HepG2 (cell line): ENCODE measurements around the gene TMEM200C. TPM values are rescaled to one million over a fixed set of nuclear protein-coding genes. Genes with fewer than 3 reads are reported as not detected.
"Not testable (repeated sequence)": the region's sequence is repeated elsewhere in the genome, so short reads cannot be mapped to it uniquely, and the experiment has no call there.

ENCODE experiments used
- ATAC-seq: fragments of 200-7000 bp; cut with Tn5 transposase; 3 replicates; pipeline ENCODE4 v1.9.1; 2020; ENCODE audit warnings: mild to moderate bottlenecking, moderate library complexity
- BruUV-seq: library from RNA; stranded (reverse); fragments of 400-500 nt; replicated peaks from 2 replicates; lab custom pipeline; 2021; lab: Mats Ljungman, UMichigan
- CTCF ChIA-PET: fragments of 300-600 bp; formaldehyde crosslinking; extraction: SDS; loops from one replicate; lab custom pipeline; 2021; ENCODE audit warnings: low total read pairs, inconsistent platforms, low intra/inter-chr PET ratio; lab: Yijun Ruan, JAX
- POLR2A ChIA-PET: fragments of 350-600 bp; sonication (Branson Sonifier 250); formaldehyde crosslinking; loops from one replicate; lab custom pipeline; 2020; ENCODE audit warnings: antibody characterized with exemption, inconsistent platforms; lab: Yijun Ruan, JAX
- DNase-seq: peaks from one replicate; pipeline ENCODE4 v3.0.0-alpha.2; 2015; ENCODE audit warnings: low spot score
- FAIRE-seq: peaks from 3 replicates; lab custom pipeline; 2011; peaks lifted over from hg19 to GRCh38; lab: Jason Lieb, UNC
- H2AFZ ChIP-seq: one replicate; pipeline ENCODE4 v1.6.1; 2011; ENCODE audit warnings: low read length, inconsistent platforms
- H3K27ac ChIP-seq: fragments of 300-600 bp; 3 replicates; pipeline ENCODE4 v1.8.0; 2011; ENCODE audit warnings: mixed run types, mild to moderate bottlenecking, mixed read lengths, low read length, inconsistent platforms; ENCODE audit not compliant: insufficient read depth; ENCODE audit errors: extremely low read length
- H3K27me3 ChIP-seq, 2 experiments: fragments of 200-600 bp in 1 of 2; 2 replicates in 1 of 2; 3 replicates in 1 of 2; pipeline versions ENCODE4 v1.6.0 to v1.8.0; 2011; ENCODE audit warnings: low read length in 2 of 2, mild to moderate bottlenecking in 2 of 2, moderate library complexity in 2 of 2, inconsistent platforms in 1 of 2; ENCODE audit not compliant: insufficient read depth in 2 of 2, control insufficient read depth in 1 of 2
- H3K36me3 ChIP-seq, 2 experiments: fragments of 200-600 bp in 1 of 2; replicated peaks in 1 of 2; 2 replicates in 1 of 2; 3 replicates in 1 of 2; pipeline versions ENCODE4 v1.5.1 to v1.8.0; 2011; ENCODE audit warnings: low read length in 2 of 2, inconsistent platforms in 1 of 2; ENCODE audit not compliant: insufficient read depth in 2 of 2, control insufficient read depth in 1 of 2
- H3K4me1 ChIP-seq: 2 replicates; pipeline ENCODE4 v1.5.1; 2012; ENCODE audit warnings: low read length, inconsistent platforms; ENCODE audit not compliant: insufficient read depth
- H3K4me2 ChIP-seq: 2 replicates; pipeline ENCODE4 v1.6.0; 2011; ENCODE audit warnings: low read depth, low read length, inconsistent platforms
- H3K4me3 ChIP-seq, 3 experiments: fragments of 200-600 bp in 1 of 3; sonication (generic), shearing (Covaris generic) in 1 of 3; replicated peaks in 1 of 3; 2 replicates each; pipeline ENCODE4 v1.5.1; 2011 to 2016; ENCODE audit warnings: low read length in 3 of 3, inconsistent platforms in 2 of 3, low read depth in 2 of 3, mild to moderate bottlenecking in 2 of 3, control low read depth in 1 of 3, mixed read lengths in 1 of 3; ENCODE audit not compliant: insufficient read depth in 1 of 3
- H3K79me2 ChIP-seq: one replicate; pipeline ENCODE4 v1.6.1; 2011; ENCODE audit warnings: low read length, inconsistent platforms; ENCODE audit not compliant: insufficient read depth
- H3K9ac ChIP-seq: 2 replicates; pipeline ENCODE4 v1.6.0; 2011; ENCODE audit warnings: mild to moderate bottlenecking, low read depth, low read length, inconsistent platforms; ENCODE audit not compliant: insufficient read depth
- H3K9me3 ChIP-seq: 2 replicates; pipeline ENCODE4 v1.5.1; 2012; ENCODE audit warnings: mild to moderate bottlenecking, low read length
- H4K20me1 ChIP-seq: 2 replicates; pipeline ENCODE4 v1.6.0; 2011; ENCODE audit warnings: inconsistent platforms, mild to moderate bottlenecking, low read length, moderate library complexity; ENCODE audit not compliant: insufficient read depth
- HDAC6 ChIP-seq: fragments of 200-600 bp; sonication (generic); IDR thresholded peaks from 2 replicates; pipeline ENCODE4 v1.7.0; 2017; ENCODE audit warnings: mild to moderate bottlenecking, antibody characterized with exemption, low read length, low read depth
- NFE2 ChIP-seq: sonication (generic); formaldehyde crosslinking; IDR thresholded peaks from 2 replicates; pipeline ENCODE4 v1.4.0; 2020; ENCODE audit warnings: missing genetic modification reagents
- WGBS: methylation state at CpG from one replicate; pipeline ENCODE4 v1.1.6; 2017; ENCODE audit warnings: low lambda C conversion rate; 5-methylcytosine and 5-hydroxymethylcytosine counted together
- in situ Hi-C: cut with HindIII; loops from 2 replicates; pipeline ENCODE4 v1.10.0; 2017; ENCODE audit warnings: low pct_unique_long_range_greater_than_20kb; ENCODE audit not compliant: extremely low pct_ligation_motif_present
- intact Hi-C: fragments of 100-400 bp; cut with micrococcal nuclease; formaldehyde crosslinking; loops from one replicate; pipeline ENCODE4 v1.10.0; 2022; ENCODE audit not compliant: unreplicated experiment
- polyA plus RNA-seq, 8 experiments: library from polyadenylated mRNA; depleted of rRNA in 3 of 8; stranded (reverse) in 7 of 8; unstranded in 1 of 8; fragments of >200 nt; fragmentation: Illumina TruSeq in 4 of 8; extraction: Trizol in 4 of 8; gene quantifications; 2 replicates each; pipeline versions ENCODE4 v1.2.1 to v1.2.3, GENCODE V29; 2011 to 2016; ENCODE audit warnings: low read depth in 4 of 8, missing spikeins in 1 of 8, mixed read lengths in 1 of 8; ENCODE audit not compliant: insufficient read depth in 1 of 8
- total RNA-seq, 5 experiments: library from RNA; depleted of rRNA; stranded (reverse); fragments of >200 nt; fragmentation: Illumina TruSeq; extraction: Trizol; gene quantifications; 2 replicates each; pipeline ENCODE4 v1.2.3, GENCODE V29; 2016; ENCODE audit warnings: low read depth in 1 of 5
- TF ChIP-seq, protein P1 (sequence below): sonication (generic); formaldehyde crosslinking; conservative IDR thresholded peaks from 2 replicates; pipeline ENCODE4 v1.4.0; 2020; ENCODE audit warnings: missing genetic modification reagents
- TF ChIP-seq, protein P2 (sequence below): sonication (generic); IDR thresholded peaks from 2 replicates; pipeline ENCODE4 v1.6.1; 2016; ENCODE audit warnings: low read depth, borderline replicate concordance

TMEM200C gene
- total and polyA plus RNA-seq, 2 of the 13 experiments (the other 11 are each of a cell fraction or from before 2014, with no cell fraction given): 0.04 TPM; not detected in 1

- TF ChIP-seq, protein P1, sequence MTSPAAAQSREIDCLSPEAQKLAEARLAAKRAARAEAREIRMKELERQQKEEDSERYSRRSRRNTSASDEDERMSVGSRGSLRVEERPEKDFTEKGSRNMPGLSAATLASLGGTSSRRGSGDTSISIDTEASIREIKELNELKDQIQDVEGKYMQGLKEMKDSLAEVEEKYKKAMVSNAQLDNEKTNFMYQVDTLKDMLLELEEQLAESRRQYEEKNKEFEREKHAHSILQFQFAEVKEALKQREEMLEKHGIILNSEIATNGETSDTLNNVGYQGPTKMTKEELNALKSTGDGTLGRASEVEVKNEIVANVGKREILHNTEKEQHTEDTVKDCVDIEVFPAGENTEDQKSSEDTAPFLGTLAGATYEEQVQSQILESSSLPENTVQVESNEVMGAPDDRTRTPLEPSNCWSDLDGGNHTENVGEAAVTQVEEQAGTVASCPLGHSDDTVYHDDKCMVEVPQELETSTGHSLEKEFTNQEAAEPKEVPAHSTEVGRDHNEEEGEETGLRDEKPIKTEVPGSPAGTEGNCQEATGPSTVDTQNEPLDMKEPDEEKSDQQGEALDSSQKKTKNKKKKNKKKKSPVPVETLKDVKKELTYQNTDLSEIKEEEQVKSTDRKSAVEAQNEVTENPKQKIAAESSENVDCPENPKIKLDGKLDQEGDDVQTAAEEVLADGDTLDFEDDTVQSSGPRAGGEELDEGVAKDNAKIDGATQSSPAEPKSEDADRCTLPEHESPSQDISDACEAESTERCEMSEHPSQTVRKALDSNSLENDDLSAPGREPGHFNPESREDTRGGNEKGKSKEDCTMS (CRISPR knock-in tag): no peak
- TF ChIP-seq, protein P2, sequence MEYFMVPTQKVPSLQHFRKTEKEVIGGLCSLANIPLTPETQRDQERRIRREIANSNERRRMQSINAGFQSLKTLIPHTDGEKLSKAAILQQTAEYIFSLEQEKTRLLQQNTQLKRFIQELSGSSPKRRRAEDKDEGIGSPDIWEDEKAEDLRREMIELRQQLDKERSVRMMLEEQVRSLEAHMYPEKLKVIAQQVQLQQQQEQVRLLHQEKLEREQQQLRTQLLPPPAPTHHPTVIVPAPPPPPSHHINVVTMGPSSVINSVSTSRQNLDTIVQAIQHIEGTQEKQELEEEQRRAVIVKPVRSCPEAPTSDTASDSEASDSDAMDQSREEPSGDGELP: no peak
- no peak for TF ChIP-seq NFE2 (CRISPR knock-in tag)
- no peak for TF ChIP-seq HDAC6
Measured at GRCh38 chr18:5865521-5865920, 29.8 kb downstream of the TMEM200C start (continued).

GRCh38 chr18:5862127-5862526 lies 33.2 kb downstream of the TMEM200C start:
- FAIRE-seq, intact Hi-C loops, H3K79me2 ChIP-seq, H3K4me2 ChIP-seq, H3K36me3 ChIP-seq, H3K9me3 ChIP-seq, DNase-seq, in situ Hi-C loops, H4K20me1 ChIP-seq, H3K27ac ChIP-seq, POLR2A ChIA-PET, H3K4me1 ChIP-seq, BruUV-seq, H3K9ac ChIP-seq, H2AFZ ChIP-seq, H3K4me3 ChIP-seq, H3K27me3 ChIP-seq, ATAC-seq, CTCF ChIA-PET: not testable (repeated sequence)
- 0% methylated on average over 1 of the region's 1 CpG for WGBS
